DND-41 (cell line): Measurements from ENCODE around the gene BACE1-AS.

Source experiments
- EZH2 ChIP-seq: IDR thresholded peaks from 3 replicates; pipeline ENCODE4 v1.6.1; 2012; ENCODE audit warnings: borderline replicate concordance, low read depth, mild to moderate bottlenecking, moderate library complexity, low read length, inconsistent platforms; ENCODE audit not compliant: severe bottlenecking
- TF ChIP-seq, protein P1 (sequence below): IDR thresholded peaks from 2 replicates; pipeline ENCODE4 v1.5.1; 2012; ENCODE audit warnings: borderline replicate concordance, low read length, moderate library complexity, mild to moderate bottlenecking; ENCODE audit not compliant: poor library complexity, severe bottlenecking; ENCODE audit errors: extremely low read depth

- TF ChIP-seq, protein P1, sequence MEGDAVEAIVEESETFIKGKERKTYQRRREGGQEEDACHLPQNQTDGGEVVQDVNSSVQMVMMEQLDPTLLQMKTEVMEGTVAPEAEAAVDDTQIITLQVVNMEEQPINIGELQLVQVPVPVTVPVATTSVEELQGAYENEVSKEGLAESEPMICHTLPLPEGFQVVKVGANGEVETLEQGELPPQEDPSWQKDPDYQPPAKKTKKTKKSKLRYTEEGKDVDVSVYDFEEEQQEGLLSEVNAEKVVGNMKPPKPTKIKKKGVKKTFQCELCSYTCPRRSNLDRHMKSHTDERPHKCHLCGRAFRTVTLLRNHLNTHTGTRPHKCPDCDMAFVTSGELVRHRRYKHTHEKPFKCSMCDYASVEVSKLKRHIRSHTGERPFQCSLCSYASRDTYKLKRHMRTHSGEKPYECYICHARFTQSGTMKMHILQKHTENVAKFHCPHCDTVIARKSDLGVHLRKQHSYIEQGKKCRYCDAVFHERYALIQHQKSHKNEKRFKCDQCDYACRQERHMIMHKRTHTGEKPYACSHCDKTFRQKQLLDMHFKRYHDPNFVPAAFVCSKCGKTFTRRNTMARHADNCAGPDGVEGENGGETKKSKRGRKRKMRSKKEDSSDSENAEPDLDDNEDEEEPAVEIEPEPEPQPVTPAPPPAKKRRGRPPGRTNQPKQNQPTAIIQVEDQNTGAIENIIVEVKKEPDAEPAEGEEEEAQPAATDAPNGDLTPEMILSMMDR: no peak
- TF ChIP-seq EZH2: no peak
Measured at GRCh38 chr11:117271208-117271607, 19.9 kb upstream of the BACE1-AS start.
